Breast epithelium (tissue), 3 donors: ENCODE results near the gene NPBWR2.

Experiments used
- POLR2AphosphoS5 ChIP-seq, 3 donors: sonication (generic); formaldehyde crosslinking; IDR thresholded peaks; one replicate each; pipeline ENCODE4 v1.6.1; 2017; ENCODE audit warnings: antibody characterized with exemption in 3 of 3
- TF ChIP-seq, protein P1 (sequence below), 3 donors: fragments of 450-650 bp; IDR thresholded peaks; one replicate each; pipeline ENCODE4 v1.5.1; 2016 to 2017; ENCODE audit warnings: antibody characterized with exemption in 3 of 3, mild to moderate bottlenecking in 3 of 3, moderate library complexity in 3 of 3

DNA sequence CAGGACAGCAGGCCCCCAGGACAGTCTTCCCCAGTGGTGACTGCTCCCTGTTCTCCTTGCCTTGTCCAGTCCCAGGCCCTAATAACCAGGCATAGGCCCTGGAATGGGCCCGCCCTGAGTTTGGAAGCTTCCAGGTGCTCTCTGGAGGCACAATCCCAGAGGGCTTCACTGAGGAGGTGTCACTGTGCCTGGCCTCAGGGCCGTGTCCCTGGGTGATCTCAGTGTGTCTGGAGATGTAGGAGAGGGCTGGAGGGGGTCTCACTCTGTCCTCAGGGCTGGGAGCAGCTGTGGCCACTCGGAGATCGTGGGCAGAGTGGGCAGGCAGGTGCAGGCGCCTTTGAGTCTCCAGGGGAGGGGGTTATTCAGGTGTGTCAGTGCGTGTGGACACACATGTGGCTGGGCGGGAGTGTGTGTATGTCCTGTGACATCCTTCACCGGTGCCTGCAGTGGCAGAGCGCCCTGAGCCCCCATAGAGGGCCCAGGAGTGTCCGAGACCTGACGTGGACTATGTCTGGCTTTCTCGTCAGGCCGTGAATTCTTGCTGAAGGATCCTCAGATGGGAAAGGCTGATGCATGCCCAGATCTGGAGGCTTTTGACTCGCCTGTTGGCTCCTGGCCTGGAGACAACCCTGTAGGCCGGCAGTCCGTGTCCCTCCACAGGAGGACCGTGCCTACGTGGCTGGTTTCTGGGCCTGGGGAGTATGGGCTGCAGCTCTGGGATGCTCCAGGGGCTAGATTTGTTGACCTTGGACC lies 5.5 kb upstream of the NPBWR2 start:
- TF ChIP-seq, protein P1, sequence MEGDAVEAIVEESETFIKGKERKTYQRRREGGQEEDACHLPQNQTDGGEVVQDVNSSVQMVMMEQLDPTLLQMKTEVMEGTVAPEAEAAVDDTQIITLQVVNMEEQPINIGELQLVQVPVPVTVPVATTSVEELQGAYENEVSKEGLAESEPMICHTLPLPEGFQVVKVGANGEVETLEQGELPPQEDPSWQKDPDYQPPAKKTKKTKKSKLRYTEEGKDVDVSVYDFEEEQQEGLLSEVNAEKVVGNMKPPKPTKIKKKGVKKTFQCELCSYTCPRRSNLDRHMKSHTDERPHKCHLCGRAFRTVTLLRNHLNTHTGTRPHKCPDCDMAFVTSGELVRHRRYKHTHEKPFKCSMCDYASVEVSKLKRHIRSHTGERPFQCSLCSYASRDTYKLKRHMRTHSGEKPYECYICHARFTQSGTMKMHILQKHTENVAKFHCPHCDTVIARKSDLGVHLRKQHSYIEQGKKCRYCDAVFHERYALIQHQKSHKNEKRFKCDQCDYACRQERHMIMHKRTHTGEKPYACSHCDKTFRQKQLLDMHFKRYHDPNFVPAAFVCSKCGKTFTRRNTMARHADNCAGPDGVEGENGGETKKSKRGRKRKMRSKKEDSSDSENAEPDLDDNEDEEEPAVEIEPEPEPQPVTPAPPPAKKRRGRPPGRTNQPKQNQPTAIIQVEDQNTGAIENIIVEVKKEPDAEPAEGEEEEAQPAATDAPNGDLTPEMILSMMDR (IDR thresholded peaks at IDR 0.05) = no peak
- no peak for TF ChIP-seq POLR2AphosphoS5 (IDR thresholded peaks at IDR 0.05)
